AG10803 (cell line): Measurements from ENCODE around the gene LEP.

Experiments
- DNase-seq: peaks from one replicate; pipeline ENCODE4 v3.0.0; 2010; ENCODE audit warnings: low read depth
- H3K4me3 ChIP-seq: 2 replicates; pipeline ENCODE4 v1.5.1; 2011; ENCODE audit warnings: mild to moderate bottlenecking, low read length, control low read depth
- CTCF ChIP-seq: conservative IDR thresholded peaks from 2 replicates; pipeline ENCODE4 v1.5.1; 2011; ENCODE audit warnings: mild to moderate bottlenecking, low read length, control low read depth, inconsistent platforms

Gene LEP

DNA sequence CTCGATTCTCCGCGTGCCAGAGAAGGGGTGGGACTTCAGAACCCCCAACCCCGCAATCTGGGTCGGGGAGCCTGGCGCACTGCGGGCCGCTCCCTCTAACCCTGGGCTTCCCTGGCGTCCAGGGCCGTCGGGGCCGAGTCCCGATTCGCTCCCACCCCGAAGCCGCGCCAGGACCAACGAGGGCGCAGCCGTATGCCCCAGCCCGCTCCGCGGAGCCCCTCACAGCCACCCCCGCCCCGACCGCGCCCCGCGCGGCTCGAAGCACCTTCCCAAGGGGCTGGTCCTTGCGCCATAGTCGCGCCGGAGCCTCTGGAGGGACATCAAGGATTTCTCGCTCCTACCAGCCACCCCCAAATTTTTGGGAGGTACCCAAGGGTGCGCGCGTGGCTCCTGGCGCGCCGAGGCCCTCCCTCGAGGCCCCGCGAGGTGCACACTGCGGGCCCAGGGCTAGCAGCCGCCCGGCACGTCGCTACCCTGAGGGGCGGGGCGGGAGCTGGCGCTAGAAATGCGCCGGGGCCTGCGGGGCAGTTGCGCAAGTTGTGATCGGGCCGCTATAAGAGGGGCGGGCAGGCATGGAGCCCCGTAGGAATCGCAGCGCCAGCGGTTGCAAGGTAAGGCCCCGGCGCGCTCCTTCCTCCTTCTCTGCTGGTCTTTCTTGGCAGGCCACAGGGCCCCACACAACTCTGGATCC is at the start of gene LEP:
LEP (plus strand) TSS at position 583 of the 691 bp plus-strand sequence. CDS start 10,741 bp downstream, outside the sequence.
- TF ChIP-seq CTCF, result no peak
- H3K4me3 ChIP-seq, result no peak within 1 kb of the TSS
- DNase-seq, result no peak

GRCh38 chr7:128192497-128193142 is 48.5 kb upstream of the LEP start:
- no peak for DNase-seq
- TF ChIP-seq CTCF, result no peak
- no peak overlapping the region for H3K4me3 ChIP-seq

- H3K4me3 ChIP-seq, result no peak overlapping the region
- no peak for DNase-seq
- TF ChIP-seq CTCF, result no peak
These were observed 46.4 kb upstream of the LEP start for GRCh38 chr7:128194533-128195282.

- TF ChIP-seq CTCF, result no peak
- H3K4me3 ChIP-seq, result no peak overlapping the region
- peak; percentile 42 for DNase-seq
These were observed 43.5 kb upstream of the LEP start for GRCh38 chr7:128197589-128197988.

- no peak overlapping the region for H3K4me3 ChIP-seq
- no peak for TF ChIP-seq CTCF
- DNase-seq, result no peak
These were observed 43.0 kb upstream of the LEP start for GRCh38 chr7:128197989-128198580.

GRCh38 chr7:128200376-128200775 is 40.7 kb upstream of the LEP start:
- no peak for DNase-seq
- TF ChIP-seq CTCF, result no peak
- no peak overlapping the region for H3K4me3 ChIP-seq
